Vagina (tissue), 2 donors: ENCODE data around the gene EHD1.

Experiments used
- POLR2AphosphoS5 ChIP-seq, 2 donors: sonication (generic); formaldehyde crosslinking; IDR thresholded peaks; one replicate each; pipeline ENCODE4 v1.9.0; 2017; ENCODE audit warnings: antibody characterized with exemption in 2 of 2, mild to moderate bottlenecking in 2 of 2, low read depth in 1 of 2; ENCODE audit not compliant: insufficient read depth in 1 of 2
- TF ChIP-seq, protein P1 (sequence below), 3 experiments: fragments of 450-650 bp in 2 of 3; fragments of 200-600 bp in 1 of 3; sonication (generic) in 1 of 3; IDR thresholded peaks; one replicate each; pipeline ENCODE4 v1.5.1; 2017 to 2019; ENCODE audit warnings: antibody characterized with exemption in 3 of 3, mild to moderate bottlenecking in 2 of 3, moderate library complexity in 2 of 3

- TF ChIP-seq, protein P1, sequence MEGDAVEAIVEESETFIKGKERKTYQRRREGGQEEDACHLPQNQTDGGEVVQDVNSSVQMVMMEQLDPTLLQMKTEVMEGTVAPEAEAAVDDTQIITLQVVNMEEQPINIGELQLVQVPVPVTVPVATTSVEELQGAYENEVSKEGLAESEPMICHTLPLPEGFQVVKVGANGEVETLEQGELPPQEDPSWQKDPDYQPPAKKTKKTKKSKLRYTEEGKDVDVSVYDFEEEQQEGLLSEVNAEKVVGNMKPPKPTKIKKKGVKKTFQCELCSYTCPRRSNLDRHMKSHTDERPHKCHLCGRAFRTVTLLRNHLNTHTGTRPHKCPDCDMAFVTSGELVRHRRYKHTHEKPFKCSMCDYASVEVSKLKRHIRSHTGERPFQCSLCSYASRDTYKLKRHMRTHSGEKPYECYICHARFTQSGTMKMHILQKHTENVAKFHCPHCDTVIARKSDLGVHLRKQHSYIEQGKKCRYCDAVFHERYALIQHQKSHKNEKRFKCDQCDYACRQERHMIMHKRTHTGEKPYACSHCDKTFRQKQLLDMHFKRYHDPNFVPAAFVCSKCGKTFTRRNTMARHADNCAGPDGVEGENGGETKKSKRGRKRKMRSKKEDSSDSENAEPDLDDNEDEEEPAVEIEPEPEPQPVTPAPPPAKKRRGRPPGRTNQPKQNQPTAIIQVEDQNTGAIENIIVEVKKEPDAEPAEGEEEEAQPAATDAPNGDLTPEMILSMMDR (IDR thresholded peaks at IDR 0.05): no peak
- no peak for TF ChIP-seq POLR2AphosphoS5 (IDR thresholded peaks at IDR 0.05; ENCODE audit: insufficient read depth in 1 of 2, low read depth in 1 of 2)
Observed at GRCh38 chr11:64804346-64805210, 73.8 kb downstream of the EHD1 start.
